HFF-Myc (cell line): ENCODE results near the gene FAM222B.
"Not testable (repeated sequence)": the region's sequence is repeated elsewhere in the genome, so short reads cannot be mapped to it uniquely, and the experiment has no call there.

Source experiments
- DNase-seq: peaks from one replicate; pipeline ENCODE4 v3.0.0-alpha.2; 2011; ENCODE audit warnings: low read depth; ENCODE audit errors: extremely low read depth
- H3K4me3 ChIP-seq: replicated peaks from 2 replicates; pipeline ENCODE4 v1.5.1; 2011; ENCODE audit warnings: low read depth, mild to moderate bottlenecking, control low read depth, low read length
- TF ChIP-seq, protein P1 (sequence below): IDR thresholded peaks from 2 replicates; pipeline ENCODE4 v1.5.1; 2012; ENCODE audit warnings: mild to moderate bottlenecking, low read depth, low read length, control low read depth; ENCODE audit errors: missing control alignments

The FAM222B gene

DNA sequence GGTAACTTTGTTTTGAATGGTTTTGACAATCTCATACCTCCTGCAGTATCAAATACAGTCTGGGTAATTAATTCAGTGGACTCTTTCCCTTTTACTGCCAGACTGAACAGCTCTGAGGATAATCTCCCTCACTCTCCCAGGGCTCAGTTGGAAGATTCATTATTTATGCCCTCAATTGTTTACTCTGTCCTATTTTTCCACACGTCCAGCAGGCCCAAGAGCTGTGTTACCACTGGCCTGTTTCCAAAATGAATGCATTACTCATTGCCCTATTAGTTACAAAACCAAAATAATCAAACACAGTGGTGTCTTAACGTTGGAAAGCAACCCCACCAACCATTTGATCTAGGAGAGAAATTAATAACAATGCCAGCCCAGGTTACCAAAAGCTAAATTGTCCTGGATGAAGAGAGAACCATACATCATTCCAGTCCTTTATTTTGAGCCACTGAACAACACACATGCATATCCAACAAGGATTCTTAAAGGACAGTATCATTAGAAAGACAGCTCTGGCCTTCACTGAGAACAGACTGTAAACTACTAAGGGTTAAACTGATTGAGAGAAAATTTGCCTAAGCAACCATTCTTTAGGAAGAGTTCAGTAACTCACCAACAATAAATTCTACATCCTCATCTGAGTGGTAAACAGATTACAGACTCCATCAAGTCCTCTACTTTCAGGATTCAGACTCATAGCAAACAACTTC, 34.5 kb downstream of the FAM222B start:
- H3K4me3 ChIP-seq = no peak overlapping the region

DNA sequence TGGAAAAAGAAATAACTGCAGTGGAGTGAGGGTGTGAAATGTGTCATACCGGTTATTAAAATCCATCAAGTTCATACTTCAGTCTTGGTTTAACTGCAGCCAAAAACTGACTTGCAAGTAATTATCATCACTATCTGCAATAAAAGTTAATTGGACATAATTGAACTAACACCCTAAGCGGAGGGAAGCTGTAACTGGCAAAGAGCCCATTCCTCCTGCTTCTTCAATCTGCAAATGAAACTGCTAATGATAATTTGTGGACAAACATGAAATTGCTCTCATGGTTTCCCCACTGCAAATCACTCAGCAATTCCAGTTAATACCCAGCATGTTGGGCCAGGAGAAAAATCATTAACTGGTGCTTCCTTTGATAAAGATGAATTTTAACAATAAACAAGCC, 46.5 kb downstream of the FAM222B start:
- H3K4me3 ChIP-seq = no peak overlapping the region
- TF ChIP-seq, protein P1, sequence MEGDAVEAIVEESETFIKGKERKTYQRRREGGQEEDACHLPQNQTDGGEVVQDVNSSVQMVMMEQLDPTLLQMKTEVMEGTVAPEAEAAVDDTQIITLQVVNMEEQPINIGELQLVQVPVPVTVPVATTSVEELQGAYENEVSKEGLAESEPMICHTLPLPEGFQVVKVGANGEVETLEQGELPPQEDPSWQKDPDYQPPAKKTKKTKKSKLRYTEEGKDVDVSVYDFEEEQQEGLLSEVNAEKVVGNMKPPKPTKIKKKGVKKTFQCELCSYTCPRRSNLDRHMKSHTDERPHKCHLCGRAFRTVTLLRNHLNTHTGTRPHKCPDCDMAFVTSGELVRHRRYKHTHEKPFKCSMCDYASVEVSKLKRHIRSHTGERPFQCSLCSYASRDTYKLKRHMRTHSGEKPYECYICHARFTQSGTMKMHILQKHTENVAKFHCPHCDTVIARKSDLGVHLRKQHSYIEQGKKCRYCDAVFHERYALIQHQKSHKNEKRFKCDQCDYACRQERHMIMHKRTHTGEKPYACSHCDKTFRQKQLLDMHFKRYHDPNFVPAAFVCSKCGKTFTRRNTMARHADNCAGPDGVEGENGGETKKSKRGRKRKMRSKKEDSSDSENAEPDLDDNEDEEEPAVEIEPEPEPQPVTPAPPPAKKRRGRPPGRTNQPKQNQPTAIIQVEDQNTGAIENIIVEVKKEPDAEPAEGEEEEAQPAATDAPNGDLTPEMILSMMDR = no peak
- DNase-seq = no peak

More for the DNA sequence above, 34.5 kb downstream of the FAM222B start:
- TF ChIP-seq, protein P1 = no peak
- DNase-seq = peak; percentile 61

DNA sequence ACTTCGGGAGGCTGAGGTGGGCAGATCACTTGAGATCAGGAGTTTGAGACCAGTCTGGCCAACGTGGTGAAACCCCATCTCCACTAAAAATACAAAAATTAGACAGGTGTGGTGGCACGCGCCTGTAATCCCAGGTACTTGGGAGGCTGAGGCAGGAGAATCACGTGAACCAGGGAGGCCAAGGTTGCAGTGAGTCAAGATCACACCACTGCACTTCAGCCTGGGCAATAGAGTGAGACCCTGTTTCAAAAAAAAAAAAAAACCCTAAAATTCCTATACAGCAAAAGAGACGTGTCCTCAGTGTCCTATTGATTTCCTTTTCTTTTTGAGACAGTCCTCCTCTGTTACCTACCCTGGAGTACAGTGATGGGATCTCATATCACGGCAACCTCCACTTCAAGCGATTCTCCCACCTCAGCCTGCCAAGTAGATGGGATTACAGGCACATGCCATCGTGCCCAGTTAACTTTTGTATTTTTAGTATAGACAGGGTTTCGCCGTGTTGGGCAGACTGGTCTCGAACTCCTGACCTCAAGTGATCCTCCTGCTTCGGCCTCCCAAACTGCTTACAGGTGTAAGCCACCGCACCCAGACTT, 47.6 kb downstream of the FAM222B start:
- not testable (repeated sequence) for H3K4me3 ChIP-seq, DNase-seq

DNA sequence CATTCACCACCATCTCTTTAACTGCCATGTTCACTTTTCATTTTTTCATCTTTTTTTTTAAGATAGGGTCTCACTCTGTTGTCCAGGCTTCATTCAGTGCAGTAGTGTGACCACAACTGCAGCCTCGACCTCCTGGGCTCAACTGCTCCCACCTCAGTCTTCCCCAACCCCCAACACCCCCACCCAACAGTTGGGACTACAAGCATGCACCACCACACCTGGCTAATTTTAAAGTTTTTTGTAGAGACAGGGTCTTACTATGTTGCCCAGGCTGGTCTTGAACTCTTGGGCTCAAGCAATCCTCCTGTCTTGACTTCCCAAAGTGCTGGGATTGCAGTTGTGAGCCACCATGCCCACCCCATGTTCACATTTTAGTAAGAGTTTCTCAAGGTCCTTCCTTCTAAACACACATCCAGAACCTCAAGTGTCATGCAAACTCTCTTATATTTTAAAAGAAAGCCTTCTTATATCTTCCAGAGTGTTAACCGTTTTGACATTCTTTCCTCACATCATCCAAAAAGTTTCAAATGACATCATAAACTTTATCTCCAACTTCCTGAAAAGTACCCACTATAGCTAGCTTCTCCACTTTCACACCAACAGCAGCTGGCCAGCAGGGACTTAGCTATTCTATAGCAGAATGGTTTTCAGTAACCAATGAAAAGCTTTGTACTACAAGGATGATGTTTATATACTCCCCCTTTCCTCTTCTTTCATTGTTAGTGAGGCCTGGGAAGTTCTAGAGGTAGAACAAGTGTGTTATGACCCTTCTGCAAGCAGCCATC, 49.5 kb downstream of the FAM222B start:
- TF ChIP-seq, protein P1 = no peak
- no peak overlapping the region for H3K4me3 ChIP-seq
- DNase-seq = no peak

DNA sequence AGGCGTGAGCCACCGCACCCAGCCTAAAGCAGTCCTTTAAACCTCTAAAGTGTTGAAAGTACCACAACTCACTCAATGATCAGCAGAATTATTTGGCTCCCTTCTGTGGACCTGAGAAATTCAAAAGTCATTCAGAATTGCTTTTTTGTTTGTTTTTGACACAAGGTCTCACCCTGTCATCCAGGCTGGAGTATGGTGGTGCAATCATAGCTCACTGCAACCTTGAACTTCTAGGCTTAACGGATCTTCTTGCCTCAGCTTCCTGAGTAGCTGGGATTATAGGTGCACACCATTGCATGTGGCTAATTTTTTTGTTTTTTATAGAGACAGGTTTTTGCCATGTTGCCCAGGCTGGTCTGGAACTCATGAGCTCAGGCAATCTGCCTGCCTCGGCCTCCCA, 54.5 kb downstream of the FAM222B start:
- TF ChIP-seq, protein P1 = no peak
- DNase-seq = no peak
- no peak overlapping the region for H3K4me3 ChIP-seq

DNA sequence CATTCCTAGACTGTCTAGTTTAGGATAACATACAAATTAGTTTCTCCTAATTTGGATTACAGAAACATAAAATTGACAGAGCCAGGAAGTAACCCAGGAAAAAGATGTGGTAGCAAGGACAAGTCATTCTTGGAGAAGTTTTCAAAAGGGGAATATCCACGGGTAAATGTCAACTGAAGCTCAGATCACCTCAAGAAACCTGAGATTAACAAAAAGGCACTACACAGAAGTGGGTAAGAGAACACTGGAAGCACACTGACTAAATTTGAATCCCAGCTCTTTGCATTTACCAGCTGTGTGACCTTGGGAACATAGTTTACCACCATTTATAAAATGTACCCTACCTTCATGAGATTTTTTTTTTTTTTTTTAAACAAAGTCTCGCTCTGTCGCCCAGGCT, 59.4 kb downstream of the FAM222B start:
- DNase-seq = no peak
- no peak overlapping the region for H3K4me3 ChIP-seq
- TF ChIP-seq, protein P1 = no peak

DNA sequence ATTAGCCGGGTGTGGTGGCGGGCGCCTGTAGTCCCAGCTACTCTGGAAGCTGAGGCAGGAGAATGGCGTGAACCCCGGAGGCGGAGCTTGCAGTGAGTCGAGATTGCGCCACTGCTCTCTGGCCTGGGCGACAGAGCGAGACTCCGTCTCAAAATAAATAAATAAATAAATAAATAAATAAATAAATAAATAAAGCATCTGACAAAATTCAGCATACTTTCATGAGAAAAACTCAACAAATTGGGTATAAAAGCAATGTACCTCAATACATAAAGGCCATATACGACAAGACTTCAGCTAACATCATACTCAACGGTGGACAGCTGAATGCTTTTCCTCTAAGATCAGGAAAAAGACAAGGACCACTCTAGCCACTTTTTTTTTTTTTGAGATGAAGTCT, 63.0 kb downstream of the FAM222B start:
- not testable (repeated sequence) for DNase-seq

More for the DNA sequence above, 63.0 kb downstream of the FAM222B start:
- H3K4me3 ChIP-seq = not testable (repeated sequence)
